DMS79 treated with DMSO at 0.1 percent for 48 hours (cell line): ENCODE data around the gene BPTF.
"Not testable (repeated sequence)": the region's sequence is repeated elsewhere in the genome, so short reads cannot be mapped to it uniquely, and the experiment has no call there.

Source experiments
- DNase-seq: peaks from one replicate; lab custom pipeline; 2025; lab: John Stamatoyannopoulos, UW

BPTF gene

DNA sequence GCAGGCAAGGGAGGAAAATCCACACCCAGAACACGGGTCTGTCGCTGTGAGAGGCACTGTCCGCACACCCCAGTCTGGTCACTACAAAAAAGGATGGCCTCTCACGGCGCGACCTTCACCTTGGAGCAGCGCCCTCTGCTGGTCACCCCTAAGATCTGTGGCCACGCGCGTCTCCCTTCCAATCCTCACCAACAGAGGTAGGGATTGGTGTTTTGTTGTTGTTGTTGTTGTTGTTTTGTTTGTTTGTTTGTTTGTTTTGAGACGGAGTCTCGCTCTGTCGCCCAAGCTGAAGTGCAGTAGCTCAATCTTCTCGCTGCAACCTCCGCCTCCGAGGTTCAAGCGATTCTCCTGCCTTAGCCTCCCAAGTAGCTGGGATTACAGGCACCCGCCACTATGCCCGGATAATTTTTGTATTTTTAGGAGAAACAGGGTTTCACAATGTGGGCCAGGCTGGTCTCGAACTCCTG lies 185.9 kb downstream of the BPTF start:
- DNase-seq: no peak

DNA sequence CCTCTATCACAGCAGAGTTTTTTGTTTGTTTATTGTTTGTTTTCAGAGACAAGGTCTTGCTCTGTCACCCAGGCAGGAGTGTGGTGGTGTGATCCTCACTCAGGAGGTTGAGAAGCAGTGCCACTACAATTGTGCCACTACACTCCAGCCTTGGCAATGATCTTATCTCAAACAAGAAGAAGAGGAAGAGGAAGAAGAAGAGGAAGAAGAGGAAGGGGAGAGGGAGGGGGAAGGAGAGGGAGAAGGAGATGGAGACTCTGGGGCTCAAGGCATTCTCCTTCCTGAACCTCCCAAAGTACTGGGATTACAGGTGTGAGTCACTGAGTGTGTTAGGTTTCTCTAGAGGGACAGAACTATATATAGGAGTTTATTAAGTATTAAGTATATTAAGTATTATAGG lies 188.1 kb downstream of the BPTF start:
- no peak for DNase-seq

DNA sequence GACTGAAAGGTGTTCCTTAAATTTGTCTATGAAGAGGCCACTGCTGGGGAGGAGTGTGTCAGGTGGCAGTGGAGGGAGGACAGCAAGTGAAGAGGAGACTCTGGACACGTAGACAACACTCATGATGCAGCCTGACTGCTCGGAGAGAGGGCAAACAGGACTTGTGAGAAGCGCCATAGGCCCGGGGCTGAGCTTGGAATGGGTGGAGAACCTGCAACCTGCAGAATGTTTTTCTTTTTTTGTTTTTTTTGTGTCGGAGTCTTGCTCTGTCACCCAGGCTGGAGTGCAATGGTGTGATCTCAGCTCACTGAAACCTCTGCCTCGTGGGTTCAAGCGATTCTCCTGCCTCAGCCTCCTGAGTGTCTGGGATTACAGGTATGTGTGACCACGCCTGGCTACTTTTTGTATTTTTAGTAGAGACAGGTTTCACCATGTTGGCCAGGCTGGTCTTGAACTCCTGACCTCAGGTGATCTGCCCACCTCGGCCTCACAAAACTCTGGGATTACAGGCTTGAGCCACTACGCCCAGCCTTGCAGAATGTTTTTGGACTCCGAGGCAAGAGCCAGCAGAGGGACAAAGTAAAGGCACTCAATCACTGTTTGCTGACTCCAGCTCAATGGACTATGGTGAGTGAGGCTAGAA lies 189.9 kb downstream of the BPTF start:
- DNase-seq: no peak

DNA sequence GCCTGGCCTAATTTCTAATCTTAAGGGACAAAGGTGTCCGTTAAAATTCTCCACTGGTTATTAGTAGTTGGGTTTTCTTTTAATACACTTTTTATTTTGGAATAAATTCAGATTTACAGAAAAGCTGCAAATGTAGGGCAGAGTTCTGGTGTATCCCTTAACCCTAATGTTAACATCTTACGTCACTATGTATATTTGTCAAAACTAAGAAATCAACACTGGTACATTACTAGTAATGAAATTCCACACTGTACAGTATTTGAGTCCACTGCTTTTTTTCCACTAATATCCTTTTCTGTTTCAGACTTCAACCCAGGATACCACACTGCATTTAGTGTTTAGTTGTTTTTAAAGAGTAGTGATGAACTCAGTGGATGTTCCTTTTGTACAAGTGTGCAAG lies 191.5 kb downstream of the BPTF start:
- no peak for DNase-seq

DNA sequence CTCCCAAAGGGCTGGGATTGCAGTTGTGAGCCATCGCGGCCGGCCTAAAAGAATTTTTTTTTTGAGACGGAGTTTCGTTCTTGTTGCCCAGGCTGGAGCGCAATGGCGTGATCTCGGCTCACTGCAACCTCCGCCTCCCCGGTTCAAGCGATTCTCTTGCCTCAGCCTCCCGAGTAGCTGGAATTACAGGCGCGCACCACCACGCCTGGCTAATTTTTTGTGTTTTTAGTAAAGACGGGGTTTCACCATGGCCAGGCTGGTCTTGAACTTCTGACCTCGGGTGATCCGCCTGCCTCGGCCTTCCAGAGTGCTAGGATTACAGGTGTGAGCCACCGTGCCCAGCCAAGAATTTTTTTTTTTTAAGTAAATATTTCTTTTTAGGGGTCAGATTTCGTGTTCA lies 193.2 kb downstream of the BPTF start:
- not testable (repeated sequence) for DNase-seq

DNA sequence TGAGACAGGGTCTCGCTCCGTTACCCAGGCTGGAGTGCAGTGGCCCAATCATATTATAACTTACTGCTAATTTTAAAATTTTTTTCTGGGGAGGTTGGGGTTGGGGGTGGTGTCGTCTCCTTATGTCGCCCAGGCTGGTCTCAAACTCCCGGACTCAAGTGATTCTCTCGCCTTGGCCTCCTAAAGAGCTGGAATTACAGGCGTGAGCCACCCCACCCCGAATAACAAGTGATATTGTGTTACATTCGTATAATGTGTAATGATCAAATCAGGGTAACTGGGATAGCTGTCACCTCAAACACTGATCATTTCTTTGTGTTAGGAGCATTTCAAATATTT lies 194.0 kb downstream of the BPTF start:
- DNase-seq: no peak

DNA sequence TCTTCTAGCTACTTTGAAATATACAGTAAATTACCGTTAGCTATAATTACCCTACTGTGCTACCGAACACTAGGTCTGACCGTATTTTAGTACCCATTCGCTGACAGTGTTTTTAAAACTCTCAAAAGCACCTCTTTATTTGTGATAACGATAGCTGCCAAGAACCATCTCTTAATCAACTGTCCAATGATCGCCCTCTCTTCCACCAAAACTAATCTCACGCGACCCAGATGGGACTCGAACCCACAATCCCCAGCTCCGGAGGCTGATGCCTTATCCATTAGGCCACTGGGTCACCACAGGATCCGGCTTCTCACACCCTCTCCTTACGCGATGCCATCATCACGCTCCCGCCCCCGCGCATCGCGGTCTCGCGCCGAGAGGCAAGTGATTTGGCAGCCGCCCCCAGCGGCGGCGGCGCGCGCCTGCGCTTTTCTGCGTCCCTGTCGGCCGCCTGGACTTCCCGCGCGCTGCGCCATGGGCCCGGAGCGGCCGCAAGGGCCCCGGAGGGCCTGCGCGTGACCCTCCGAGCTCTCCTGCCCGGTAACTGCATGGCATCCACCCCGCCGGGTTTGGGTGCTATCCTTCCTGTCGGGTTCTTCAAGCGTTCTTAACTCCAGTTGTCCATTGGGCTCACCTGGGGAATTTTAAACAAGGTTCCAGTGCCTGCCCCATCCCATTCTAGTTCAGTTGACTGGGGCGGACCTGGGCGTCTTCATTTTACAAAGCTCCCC lies 194.5 kb downstream of the BPTF start:
- peak; percentile 72 for DNase-seq

DNA sequence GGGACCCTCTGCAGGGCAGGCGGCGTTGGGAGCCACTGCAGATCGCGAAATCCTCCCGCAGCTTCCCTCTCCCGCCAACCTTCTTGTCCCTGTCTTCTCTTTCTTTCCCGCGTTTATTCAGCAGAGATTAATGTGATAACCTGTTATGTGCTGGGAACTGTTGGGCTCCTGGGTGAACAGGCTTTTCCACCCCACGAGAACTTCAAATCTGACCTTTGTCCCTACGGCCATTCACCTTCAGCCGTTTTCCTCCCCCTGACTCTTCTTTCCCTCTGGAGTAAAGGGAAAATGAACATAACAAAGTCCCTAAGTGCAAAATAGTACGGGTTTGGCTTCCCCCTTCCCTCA lies 195.1 kb downstream of the BPTF start:
- no peak for DNase-seq

DNA sequence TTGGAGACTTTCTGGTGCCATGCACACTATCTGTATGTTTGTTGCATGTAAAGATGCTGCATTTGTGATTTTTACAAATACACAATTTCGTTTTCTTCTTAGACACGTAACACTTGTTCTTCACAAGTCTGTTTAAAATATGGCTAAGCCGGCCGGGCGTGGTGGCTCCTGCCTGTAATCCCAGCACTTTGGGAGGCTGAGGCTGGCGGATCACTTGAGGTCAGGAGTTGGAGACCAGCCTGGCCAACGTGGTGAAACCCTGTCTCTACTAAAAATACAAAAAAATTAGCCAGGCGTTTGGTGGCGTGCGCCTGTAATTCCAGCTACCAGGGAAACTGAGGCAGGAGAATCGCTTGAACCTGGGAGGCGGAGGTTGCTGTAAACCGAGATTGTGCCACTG lies 195.5 kb downstream of the BPTF start:
- not testable (repeated sequence) for DNase-seq

DNA sequence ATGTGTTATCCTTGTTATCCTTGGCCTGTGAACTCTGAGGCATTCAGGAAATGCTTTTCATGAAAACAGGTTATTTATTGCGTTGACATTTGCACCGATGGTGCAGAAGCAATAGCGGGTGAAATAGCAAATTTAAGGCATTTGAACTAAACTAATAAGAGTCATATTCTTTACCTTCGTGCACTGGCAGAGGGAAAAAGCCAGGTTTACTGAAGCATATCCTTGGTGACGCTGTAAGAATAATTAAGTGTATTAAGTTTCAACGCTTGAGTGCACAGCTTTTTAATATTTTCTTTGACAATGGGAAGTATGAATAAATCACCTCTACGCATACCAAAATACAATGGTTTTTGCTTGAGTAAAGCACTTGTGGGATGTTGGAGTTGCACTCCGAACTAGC lies 196.7 kb downstream of the BPTF start:
- DNase-seq: peak; percentile 26

DNA sequence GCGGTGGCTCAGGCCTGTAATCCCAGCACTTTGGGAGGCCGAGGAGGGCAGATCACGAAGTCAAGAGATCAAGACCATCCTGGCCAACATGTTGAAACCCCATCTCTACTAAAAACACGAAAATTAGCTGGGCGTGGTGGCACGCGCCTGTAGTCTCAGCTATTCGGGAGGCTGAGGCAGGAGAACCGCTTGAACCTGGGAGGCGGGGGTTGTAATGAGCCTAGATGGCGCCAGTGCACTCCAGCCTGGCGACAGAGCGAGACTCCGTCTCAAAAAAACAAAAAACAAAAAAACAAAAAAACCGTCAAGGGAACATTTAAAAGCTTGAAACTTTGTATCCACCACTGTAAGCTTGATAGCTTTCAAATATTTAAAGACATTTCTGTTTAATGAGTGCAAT lies 197.2 kb downstream of the BPTF start:
- DNase-seq: not testable (repeated sequence)

DNA sequence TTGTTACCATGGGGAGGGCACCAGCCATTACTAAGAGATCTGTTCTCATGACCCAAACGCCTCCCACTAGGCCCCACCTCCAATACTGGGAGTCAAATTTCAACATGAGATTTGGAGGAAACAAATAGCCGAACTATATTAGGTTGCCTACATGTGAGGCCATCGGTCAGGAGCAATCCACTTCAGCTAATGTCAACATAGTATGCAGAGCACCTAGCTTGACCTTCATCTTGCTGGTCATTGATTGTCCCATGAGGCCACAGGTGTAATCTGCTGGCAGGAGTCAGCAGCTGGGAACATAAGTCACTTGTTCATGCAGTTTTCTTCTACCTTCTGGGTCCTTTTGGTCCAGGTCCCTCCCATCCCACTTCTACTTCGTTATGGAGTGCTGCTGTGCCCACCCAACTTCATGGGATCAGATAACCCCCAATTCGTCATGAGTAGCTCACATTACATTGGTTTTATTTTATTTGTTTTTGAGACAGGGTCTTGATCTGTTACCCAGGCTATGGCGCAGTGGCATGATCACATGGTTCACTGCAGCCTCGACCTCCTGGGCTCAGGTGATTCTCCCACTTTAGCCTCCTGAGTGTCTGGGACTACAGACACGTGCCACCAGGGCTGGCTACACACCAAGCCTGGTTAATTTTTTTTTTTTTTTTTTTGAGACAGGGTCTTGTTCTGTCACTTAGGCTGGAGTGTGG lies 204.4 kb downstream of the BPTF start:
- no peak for DNase-seq
